GM23248 (cell line): ENCODE results near the gene CAPNS1. TPM values are rescaled to one million over a fixed set of nuclear protein-coding genes. Genes with fewer than 3 reads are reported as not detected.

Source experiments
- DNase-seq: peaks from one replicate; pipeline ENCODE4 v3.0.0-alpha.2; 2015
- H2AFZ ChIP-seq: fragments of 200-600 bp; sonication (generic); 2 replicates; pipeline ENCODE4 v1.6.1; 2016; ENCODE audit warnings: antibody characterized with exemption
- H3F3A ChIP-seq: fragments of 200-600 bp; sonication (generic); 2 replicates; pipeline ENCODE4 v1.6.1; 2016; ENCODE audit warnings: mild to moderate bottlenecking, antibody characterized with exemption, mixed run types; ENCODE audit not compliant: insufficient read depth
- H3K27ac ChIP-seq: fragments of 200-600 bp; sonication (generic); 2 replicates; pipeline ENCODE4 v1.5.1; 2016; ENCODE audit warnings: mild to moderate bottlenecking
- H3K27me3 ChIP-seq: fragments of 200-600 bp; sonication (generic); replicated peaks from 2 replicates; pipeline ENCODE4 v1.6.1; 2016; ENCODE audit warnings: mild to moderate bottlenecking; ENCODE audit not compliant: insufficient read depth
- H3K36me3 ChIP-seq: fragments of 200-600 bp; sonication (generic); 2 replicates; pipeline ENCODE4 v1.6.1; 2016; ENCODE audit warnings: low read depth, mild to moderate bottlenecking
- H3K4me1 ChIP-seq: fragments of 200-600 bp; sonication (generic); 2 replicates; pipeline ENCODE4 v1.6.1; 2016; ENCODE audit warnings: mild to moderate bottlenecking; ENCODE audit not compliant: insufficient read depth
- H3K4me2 ChIP-seq: fragments of 200-600 bp; sonication (generic); one replicate; pipeline ENCODE4 v1.6.1; 2016; ENCODE audit warnings: mild to moderate bottlenecking; ENCODE audit not compliant: unreplicated experiment
- H3K4me3 ChIP-seq: fragments of 200-600 bp; sonication (generic); 2 replicates; pipeline ENCODE4 v1.5.1; 2016; ENCODE audit warnings: mild to moderate bottlenecking
- H3K79me2 ChIP-seq: fragments of 200-600 bp; sonication (generic); 2 replicates; pipeline ENCODE4 v1.6.1; 2016; ENCODE audit warnings: mild to moderate bottlenecking; ENCODE audit not compliant: insufficient read depth
- H3K9ac ChIP-seq: fragments of 200-600 bp; sonication (generic); 2 replicates; pipeline ENCODE4 v1.6.1; 2016; ENCODE audit warnings: mild to moderate bottlenecking
- H3K9me2 ChIP-seq: fragments of 200-600 bp; sonication (generic); 2 replicates; pipeline ENCODE4 v1.6.1; 2016; ENCODE audit warnings: mixed run types, mild to moderate bottlenecking, moderate library complexity; ENCODE audit not compliant: insufficient read depth
- H3K9me3 ChIP-seq: fragments of 200-600 bp; sonication (generic); one replicate; pipeline ENCODE4 v1.6.1; 2017; ENCODE audit warnings: low read depth
- H4K20me1 ChIP-seq: fragments of 200-600 bp; sonication (generic); 2 replicates; pipeline ENCODE4 v1.6.0; 2016; ENCODE audit not compliant: insufficient read depth
- EZH2 ChIP-seq: fragments of 200-600 bp; sonication (generic); IDR thresholded peaks from 2 replicates; pipeline ENCODE4 v1.6.1; 2018; ENCODE audit warnings: antibody characterized with exemption, mild to moderate bottlenecking; ENCODE audit not compliant: insufficient read depth, poor library complexity, severe bottlenecking
- EZH2phosphoT487 ChIP-seq: fragments of 200-600 bp; sonication (generic); IDR thresholded peaks from 2 replicates; pipeline ENCODE4 v1.6.1; 2018; ENCODE audit warnings: antibody characterized with exemption, moderate library complexity, mild to moderate bottlenecking, low read depth; ENCODE audit not compliant: insufficient read depth
- WGBS, 2 experiments: methylation state at CpG; one replicate each; pipeline ENCODE4 v1.1.6; 2015 to 2017; ENCODE audit warnings: low lambda C conversion rate in 2 of 2, low coverage in 1 of 2; ENCODE audit errors: missing lambda C conversion rate in 2 of 2; 5-methylcytosine and 5-hydroxymethylcytosine counted together
- in situ Hi-C: fragments of 300-500 bp; cut with MboI; formaldehyde crosslinking; loops from 2 replicates; pipeline ENCODE4 v1.15.0; 2020
- polyA plus RNA-seq: library from polyadenylated mRNA; unstranded; fragments of >200 nt; fragmentation: Nextera tagmentation; extraction: Ambion mirVana; gene quantifications from 2 replicates; pipeline ENCODE4 v1.2.1, GENCODE V29; 2016
- total RNA-seq: library from RNA; depleted of rRNA; stranded (reverse); fragments of >200 nt; shearing (Covaris generic); gene quantifications from 2 replicates; pipeline ENCODE4 v1.2.3, GENCODE V29; 2014

Gene CAPNS1
- total and polyA plus RNA-seq, 2 experiments from 2014 or later: 353 to 540 TPM

GRCh38 chr19:36101550-36102327 lies 38.1 kb upstream of the CAPNS1 start:
- WGBS, 2 experiments: 90% methylated on average over 27 of the region's 27 CpGs
- H3K36me3 ChIP-seq: no peaks in the 10 kb centered on the region
- no peaks in the 10 kb centered on the region for H3K27me3 ChIP-seq
- no peak overlapping the region for H3K27ac ChIP-seq
- no peaks in the 10 kb centered on the region for H4K20me1 ChIP-seq
- no peaks in the 10 kb centered on the region for H3K9me2 ChIP-seq
- TF ChIP-seq EZH2phosphoT487: no peak
- H3K79me2 ChIP-seq: no peaks in the 10 kb centered on the region
- H3K4me1 ChIP-seq: no peaks in the 10 kb centered on the region
- DNase-seq: no peak
- H3K4me3 ChIP-seq: no peak overlapping the region
- H3K4me2 ChIP-seq: no peak overlapping the region
- no peaks in the 10 kb centered on the region for H3K9me3 ChIP-seq
- no peak overlapping the region for H3K9ac ChIP-seq
- in situ Hi-C loops: no loop called here
- no peaks in the 10 kb centered on the region for H3F3A ChIP-seq
- no peak overlapping the region for H2AFZ ChIP-seq

GRCh38 chr19:36103040-36103626 lies 36.7 kb upstream of the CAPNS1 start:
- no peak overlapping the region for H2AFZ ChIP-seq
- H3K4me1 ChIP-seq: no peaks in the 10 kb centered on the region
- no peaks in the 10 kb centered on the region for H3K79me2 ChIP-seq
- no peak for DNase-seq
- no peak overlapping the region for H3K9ac ChIP-seq
- in situ Hi-C loops: no loop called here
- no peaks in the 10 kb centered on the region for H4K20me1 ChIP-seq
- no peaks in the 10 kb centered on the region for H3K9me3 ChIP-seq
- TF ChIP-seq EZH2: no peak
- no peak for TF ChIP-seq EZH2phosphoT487
- H3K4me3 ChIP-seq: no peak overlapping the region
- H3K36me3 ChIP-seq: no peaks in the 10 kb centered on the region
- WGBS, 2 experiments: 92 to 93% methylated on average over 23 to 24 of the region's 24 CpGs
- no peaks in the 10 kb centered on the region for H3K27me3 ChIP-seq
- H3F3A ChIP-seq: no peaks in the 10 kb centered on the region
- H3K4me2 ChIP-seq: no peak overlapping the region
- H3K27ac ChIP-seq: no peak overlapping the region
- H3K9me2 ChIP-seq: no peaks in the 10 kb centered on the region

GRCh38 chr19:36103842-36104552 lies 35.9 kb upstream of the CAPNS1 start:
- Histone ChIP-seq H3K4me3 (no peak overlapping the region), H3K27me3 (no peaks in the 10 kb centered on the region), H3K79me2 (no peaks in the 10 kb centered on the region), H3K9me2 (no peaks in the 10 kb centered on the region), H3K27ac (no peak overlapping the region), H4K20me1 (no peaks in the 10 kb centered on the region), H3K9me3 (no peaks in the 10 kb centered on the region), H3K4me1 (no peaks in the 10 kb centered on the region), H3K9ac (no peak overlapping the region), H3K36me3 (no peaks in the 10 kb centered on the region), H3F3A (no peaks in the 10 kb centered on the region), H3K4me2 (no peak overlapping the region), H2AFZ (no peak overlapping the region)
- in situ Hi-C loops: no loop called here
- WGBS, 2 experiments: 83 to 93% methylated on average over 12 of the region's 12 CpGs
- no peak for DNase-seq
- TF ChIP-seq EZH2phosphoT487: no peak
- TF ChIP-seq EZH2: no peak

- Histone ChIP-seq H3K79me2 (no peaks in the 10 kb centered on the region), H3K36me3 (no peaks in the 10 kb centered on the region), H3K9me3 (no peaks in the 10 kb centered on the region), H3K4me2 (no peak overlapping the region), H4K20me1 (no peaks in the 10 kb centered on the region), H3K4me3 (no peak overlapping the region), H3K9me2 (no peaks in the 10 kb centered on the region), H3K4me1 (no peaks in the 10 kb centered on the region), H2AFZ (no peak overlapping the region), H3K27me3 (no peaks in the 10 kb centered on the region), H3K9ac (no peak overlapping the region), H3F3A (no peaks in the 10 kb centered on the region), H3K27ac (no peak overlapping the region)
- TF ChIP-seq EZH2 (no peak), EZH2phosphoT487 (no peak)
- 98 to 99% methylated on average over 6 of the region's 6 CpGs for WGBS, 2 experiments
- in situ Hi-C loops: no loop called here
- DNase-seq: no peak
Observed at GRCh38 chr19:36106441-36106840, 33.4 kb upstream of the CAPNS1 start.
